Uterus (tissue), 4 donors: ENCODE measurements around the gene MS4A14. TPM values are rescaled to one million over a fixed set of nuclear protein-coding genes. Genes with fewer than 3 reads are reported as not detected.

Experiments used
- DNase-seq, 2 donors: peaks; one replicate each; pipeline ENCODE4 v3.0.0-alpha.2; 2019 to 2020
- H3K27ac ChIP-seq, 2 donors: fragments of 200-600 bp; sonication (generic); 1 replicate in 1 of 2; 2 replicates in 1 of 2; pipeline ENCODE4 v1.5.1; 2016 to 2018
- H3K27me3 ChIP-seq, 2 donors: fragments of 200-600 bp; sonication (generic); one replicate each; pipeline ENCODE4 v1.5.1; 2018 to 2019; ENCODE audit warnings: control low read depth in 1 of 2
- H3K36me3 ChIP-seq, 2 donors: fragments of 200-600 bp; sonication (generic); one replicate each; pipeline ENCODE4 v1.5.1; 2019; ENCODE audit warnings: control low read depth in 1 of 2
- H3K4me1 ChIP-seq, 2 donors: fragments of 200-600 bp; sonication (generic); one replicate each; pipeline ENCODE4 v1.5.1; 2018 to 2019; ENCODE audit warnings: control low read depth in 1 of 2
- H3K4me3 ChIP-seq, 2 donors: fragments of 200-600 bp; sonication (generic); 1 replicate in 1 of 2; 2 replicates in 1 of 2; pipeline ENCODE4 v1.5.1; 2018 to 2019; ENCODE audit warnings: mild to moderate bottlenecking in 1 of 2
- H3K9me3 ChIP-seq, 2 donors: fragments of 200-600 bp; sonication (generic); one replicate each; pipeline ENCODE4 v1.5.1; 2019; ENCODE audit warnings: control low read depth in 1 of 2
- POLR2A ChIP-seq, 2 donors: fragments of 450-650 bp; IDR thresholded peaks; one replicate each; pipeline ENCODE4 v1.6.1; 2016; ENCODE audit warnings: antibody characterized with exemption in 2 of 2, mild to moderate bottlenecking in 1 of 2, moderate library complexity in 1 of 2
- intact Hi-C: fragments of 100-400 bp; cut with DNase I; formaldehyde crosslinking; loops from one replicate; pipeline ENCODE4 v1.15.1; 2023; ENCODE audit warnings: low total_unique reads
- total RNA-seq, 4 donors: library from RNA; depleted of rRNA in 3 of 4; stranded (reverse); fragments of >200 nt in 3 of 4; gene quantifications; one replicate each; pipeline versions ENCODE4 v1.1.0 to v1.2.4, GENCODE V29; 2014 to 2023
- TF ChIP-seq, protein P1 (sequence below), 4 experiments: fragments of 200-600 bp in 2 of 4; fragments of 450-650 bp in 2 of 4; sonication (generic) in 2 of 4; IDR thresholded peaks; one replicate each; pipeline ENCODE4 v1.5.1; 2016 to 2019; ENCODE audit warnings: antibody characterized with exemption in 4 of 4, mild to moderate bottlenecking in 2 of 4, moderate library complexity in 1 of 4
- donor health status: DM: yes; HTN: yes; CAD: no.

MS4A14 gene
- total RNA-seq, 4 donors from 2014 or later = 0.26 to 1.7 TPM; not detected in 2

DNA sequence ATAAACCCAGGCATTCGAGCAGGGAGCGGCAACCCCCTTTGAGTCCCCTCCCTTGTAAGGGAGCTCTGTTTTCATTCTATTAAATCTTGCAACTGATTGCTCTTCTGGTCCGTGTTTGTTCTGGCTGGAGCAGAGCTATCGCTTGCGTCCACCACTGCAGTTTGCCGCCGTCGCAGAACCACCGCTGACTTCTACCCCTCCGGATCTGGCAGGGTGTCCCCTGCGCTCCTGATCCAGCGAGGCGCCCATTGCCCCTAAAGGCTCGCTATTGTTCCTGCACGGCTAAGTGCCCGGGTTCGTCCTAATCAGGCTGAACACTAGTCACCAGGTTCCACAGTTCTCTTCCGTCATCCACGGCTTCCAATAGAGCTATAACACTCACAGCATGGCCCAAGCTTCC is 28.4 kb upstream of the MS4A14 start:
- H3K27ac ChIP-seq = no peak overlapping the region
- no peak overlapping the region for H3K4me3 ChIP-seq
- intact Hi-C loops = no loop called here
- no peaks in the 10 kb centered on the region for H3K36me3 ChIP-seq
- TF ChIP-seq, protein P1, sequence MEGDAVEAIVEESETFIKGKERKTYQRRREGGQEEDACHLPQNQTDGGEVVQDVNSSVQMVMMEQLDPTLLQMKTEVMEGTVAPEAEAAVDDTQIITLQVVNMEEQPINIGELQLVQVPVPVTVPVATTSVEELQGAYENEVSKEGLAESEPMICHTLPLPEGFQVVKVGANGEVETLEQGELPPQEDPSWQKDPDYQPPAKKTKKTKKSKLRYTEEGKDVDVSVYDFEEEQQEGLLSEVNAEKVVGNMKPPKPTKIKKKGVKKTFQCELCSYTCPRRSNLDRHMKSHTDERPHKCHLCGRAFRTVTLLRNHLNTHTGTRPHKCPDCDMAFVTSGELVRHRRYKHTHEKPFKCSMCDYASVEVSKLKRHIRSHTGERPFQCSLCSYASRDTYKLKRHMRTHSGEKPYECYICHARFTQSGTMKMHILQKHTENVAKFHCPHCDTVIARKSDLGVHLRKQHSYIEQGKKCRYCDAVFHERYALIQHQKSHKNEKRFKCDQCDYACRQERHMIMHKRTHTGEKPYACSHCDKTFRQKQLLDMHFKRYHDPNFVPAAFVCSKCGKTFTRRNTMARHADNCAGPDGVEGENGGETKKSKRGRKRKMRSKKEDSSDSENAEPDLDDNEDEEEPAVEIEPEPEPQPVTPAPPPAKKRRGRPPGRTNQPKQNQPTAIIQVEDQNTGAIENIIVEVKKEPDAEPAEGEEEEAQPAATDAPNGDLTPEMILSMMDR (IDR thresholded peaks at IDR 0.05) = no peak
- TF ChIP-seq POLR2A (IDR thresholded peaks at IDR 0.05) = no peak
- H3K4me1 ChIP-seq = no peaks in the 10 kb centered on the region
- no peaks in the 10 kb centered on the region for H3K27me3 ChIP-seq
- no peaks in the 10 kb centered on the region for H3K9me3 ChIP-seq
- DNase-seq = no peak

DNA sequence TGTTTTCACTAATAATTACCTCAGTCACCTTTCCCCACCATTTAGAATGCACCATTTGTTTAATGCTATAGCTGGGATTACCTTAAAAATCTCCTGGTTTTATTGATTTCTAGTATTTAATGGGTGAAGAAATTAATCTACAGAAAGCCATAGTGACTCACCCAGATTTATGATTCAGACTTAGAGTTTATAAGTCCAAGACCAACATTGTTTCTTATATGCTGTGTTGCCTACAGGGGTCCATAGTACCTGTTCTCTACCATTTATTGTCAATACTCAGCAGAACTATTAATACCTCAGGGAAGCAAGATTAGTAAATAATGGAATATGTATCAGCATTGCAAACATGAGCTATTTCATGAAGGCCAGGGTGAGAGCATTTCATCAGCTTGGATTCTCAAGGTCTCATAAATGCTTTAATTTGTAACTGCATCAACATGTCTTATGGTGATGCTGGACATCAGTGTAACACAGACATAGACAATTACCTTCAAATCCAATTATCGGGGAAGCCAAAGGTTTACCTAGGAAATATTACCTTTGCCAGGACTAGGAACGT is 25.9 kb upstream of the MS4A14 start:
- Histone ChIP-seq H3K9me3 (no peaks in the 10 kb centered on the region), H3K27ac (no peak overlapping the region), H3K36me3 (no peaks in the 10 kb centered on the region), H3K4me3 (no peak overlapping the region), H3K4me1 (no peaks in the 10 kb centered on the region), H3K27me3 (no peaks in the 10 kb centered on the region)
- intact Hi-C loops = no loop called here
- TF ChIP-seq POLR2A (IDR thresholded peaks at IDR 0.05) = no peak
- TF ChIP-seq, protein P1 (IDR thresholded peaks at IDR 0.05) = no peak
- DNase-seq = no peak

DNA sequence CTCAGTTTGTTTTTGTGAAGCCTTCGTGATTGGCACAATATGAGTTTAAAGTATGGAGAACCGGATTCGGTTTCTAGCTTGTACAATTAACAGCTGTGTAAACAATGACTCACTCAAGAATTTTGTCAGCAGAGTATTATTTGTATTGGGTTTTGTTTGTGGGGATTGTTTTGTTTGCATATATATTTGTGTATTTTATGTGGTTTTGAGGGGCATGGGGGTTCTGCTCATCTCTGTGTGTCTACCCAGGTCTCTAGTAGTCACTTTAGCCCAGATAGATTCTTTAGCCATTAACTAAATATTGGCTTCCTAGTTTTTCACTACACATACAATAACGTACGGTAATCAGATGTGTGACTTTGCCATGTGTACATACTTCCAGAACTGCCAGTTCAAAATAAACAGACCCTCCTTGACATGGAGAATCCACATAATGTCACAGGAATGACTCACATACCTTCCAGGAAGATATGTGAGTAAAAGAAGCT is 25.4 kb upstream of the MS4A14 start:
- no peak overlapping the region for H3K27ac ChIP-seq
- H3K27me3 ChIP-seq = no peaks in the 10 kb centered on the region
- intact Hi-C loops = no loop called here
- no peak overlapping the region for H3K4me3 ChIP-seq
- TF ChIP-seq, protein P1 (IDR thresholded peaks at IDR 0.05) = no peak
- no peak for TF ChIP-seq POLR2A (IDR thresholded peaks at IDR 0.05)
- no peaks in the 10 kb centered on the region for H3K36me3 ChIP-seq
- no peaks in the 10 kb centered on the region for H3K4me1 ChIP-seq
- no peaks in the 10 kb centered on the region for H3K9me3 ChIP-seq
- DNase-seq = no peak

- TF ChIP-seq, protein P1 (IDR thresholded peaks at IDR 0.05) = no peak
- TF ChIP-seq POLR2A (IDR thresholded peaks at IDR 0.05) = no peak
- intact Hi-C loops = no loop called here
- DNase-seq = no peak
- H3K4me1 ChIP-seq = no peaks in the 10 kb centered on the region
- H3K4me3 ChIP-seq = no peak overlapping the region
- H3K27me3 ChIP-seq = no peaks in the 10 kb centered on the region
- H3K9me3 ChIP-seq = no peaks in the 10 kb centered on the region
- H3K27ac ChIP-seq = no peak overlapping the region
- H3K36me3 ChIP-seq = no peaks in the 10 kb centered on the region
Measured at GRCh38 chr11:60371386-60371785, 24.9 kb upstream of the MS4A14 start.

DNA sequence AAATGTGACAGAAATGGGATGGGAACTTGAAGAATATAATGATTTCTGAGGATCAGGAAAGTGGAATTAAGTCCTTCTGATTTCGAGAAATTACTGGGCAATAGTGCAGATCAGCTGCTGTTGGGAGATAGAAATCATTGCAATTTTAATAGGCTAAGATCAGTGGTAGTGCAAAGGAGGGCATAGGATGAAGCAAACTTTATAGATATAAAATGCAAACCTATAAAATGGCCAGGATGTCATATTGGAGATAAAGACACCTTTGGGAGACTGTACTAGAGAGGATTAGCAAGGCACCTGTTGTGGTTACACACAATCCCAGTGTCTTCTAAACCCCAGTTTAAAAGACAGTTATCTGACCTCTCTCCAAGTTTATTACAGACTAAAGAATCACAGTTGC is 24.4 kb upstream of the MS4A14 start:
- TF ChIP-seq, protein P1 (IDR thresholded peaks at IDR 0.05) = no peak
- TF ChIP-seq POLR2A (IDR thresholded peaks at IDR 0.05) = no peak

More for the DNA sequence above, 24.4 kb upstream of the MS4A14 start:
- no peaks in the 10 kb centered on the region for H3K9me3 ChIP-seq
- intact Hi-C loops = no loop called here
- H3K27me3 ChIP-seq = no peaks in the 10 kb centered on the region
- H3K27ac ChIP-seq = no peak overlapping the region
- no peak overlapping the region for H3K4me3 ChIP-seq
- no peak for DNase-seq
- H3K36me3 ChIP-seq = no peaks in the 10 kb centered on the region
- no peaks in the 10 kb centered on the region for H3K4me1 ChIP-seq
